SHP77 treated with DMSO at 0.1 percent for 48 hours (cell line): Measurements from ENCODE around the gene ZNF850.
A peak's percentile ranks its signal among the peaks of the same experiment; 100 is the strongest.

Source experiments
- DNase-seq: peaks from one replicate; lab custom pipeline; 2025; lab: John Stamatoyannopoulos, UW

ZNF850 gene

GRCh38 chr19:36688058-36688457, 84.5 kb downstream of the ZNF850 start:
- DNase-seq, result no peak

- DNase-seq, result peak; percentile 89
Measured at GRCh38 chr19:36687214-36688056, 85.2 kb downstream of the ZNF850 start, which contains the start of gene ZNF567. Gene ZNF567, plus strand, starts transcription at chr19:36687612. Its CDS starts 7,256 bp downstream, at chr19:36694868.

DNA sequence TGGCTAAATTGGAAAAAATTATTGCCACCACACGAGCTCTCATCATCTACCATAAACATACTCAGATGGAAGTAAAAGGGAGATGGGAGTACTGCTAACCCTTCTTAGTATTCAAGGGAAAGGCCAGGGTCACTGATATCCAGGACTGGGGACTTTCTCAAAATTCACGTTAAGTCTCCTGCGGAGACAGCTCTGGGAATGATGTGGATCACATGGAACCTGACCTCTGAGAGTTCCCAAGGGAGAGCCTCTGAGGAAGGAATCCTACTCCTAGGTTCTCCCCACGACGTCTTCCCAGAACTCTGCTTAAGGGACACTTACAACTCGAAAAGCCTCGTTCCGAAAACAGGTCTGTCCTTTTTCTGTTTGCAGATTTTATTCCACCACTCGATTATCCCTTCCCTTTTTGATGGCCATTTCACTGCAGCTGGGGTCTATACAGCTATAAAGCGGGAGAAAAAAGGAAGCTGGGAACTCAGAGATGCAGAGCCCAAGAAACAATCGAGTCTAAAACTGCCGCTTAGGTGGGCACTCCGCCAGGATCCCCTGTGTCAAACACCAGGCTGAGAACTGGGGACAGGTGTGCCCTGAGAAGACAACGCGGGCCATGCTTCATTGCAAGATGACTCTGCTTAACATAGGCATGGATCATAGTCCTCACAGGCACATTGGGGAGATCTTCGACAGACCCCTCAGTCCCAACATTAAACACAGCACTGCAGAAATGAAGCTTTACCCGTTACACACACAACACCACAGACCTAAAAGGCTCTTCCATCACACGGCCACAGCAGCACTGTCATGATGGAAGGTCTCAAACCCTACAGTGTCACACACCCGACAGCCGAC, 86.0 kb downstream of the ZNF850 start:
- DNase-seq, result no peak

DNA sequence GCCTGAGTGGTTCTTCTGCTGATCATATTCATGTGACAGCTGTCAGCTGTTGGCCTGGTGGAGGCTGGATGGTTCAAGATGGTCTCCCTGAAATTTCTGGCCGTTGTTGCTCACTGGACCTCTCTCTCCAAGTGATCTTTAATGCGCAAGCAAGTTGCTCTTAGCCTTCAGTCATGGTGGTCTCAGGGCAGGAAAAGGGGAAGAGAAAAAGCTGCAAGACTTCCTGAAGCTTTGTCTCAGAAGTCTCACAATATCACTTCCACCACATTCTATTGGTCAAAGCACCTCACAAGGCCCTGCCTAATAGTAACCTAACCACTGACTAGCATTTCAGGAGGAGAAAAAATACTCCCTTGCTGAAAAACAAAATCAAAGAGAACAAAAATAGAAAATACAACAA, 86.8 kb downstream of the ZNF850 start:
- no peak for DNase-seq

DNA sequence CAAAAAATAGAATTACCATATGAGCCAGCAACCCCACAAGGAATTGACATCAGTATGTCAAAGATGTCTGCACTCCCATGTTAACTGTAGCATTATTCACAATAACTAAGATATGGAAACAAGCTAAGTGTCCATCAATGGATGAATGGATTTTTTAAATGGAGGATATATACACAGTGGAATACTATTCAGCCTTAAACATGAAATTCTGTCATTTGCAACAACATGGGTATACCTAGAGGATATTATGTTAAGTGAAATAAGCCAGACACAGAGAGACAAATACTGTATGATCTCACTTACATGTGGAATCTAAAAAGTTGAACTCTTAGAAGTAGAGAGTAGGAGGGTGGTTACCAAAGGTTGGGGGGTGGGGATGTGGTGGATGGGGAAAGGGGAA, 93.2 kb downstream of the ZNF850 start:
- DNase-seq, result no peak

- DNase-seq, result no peak
Measured at GRCh38 chr19:36674201-36674600, 98.4 kb downstream of the ZNF850 start.

DNA sequence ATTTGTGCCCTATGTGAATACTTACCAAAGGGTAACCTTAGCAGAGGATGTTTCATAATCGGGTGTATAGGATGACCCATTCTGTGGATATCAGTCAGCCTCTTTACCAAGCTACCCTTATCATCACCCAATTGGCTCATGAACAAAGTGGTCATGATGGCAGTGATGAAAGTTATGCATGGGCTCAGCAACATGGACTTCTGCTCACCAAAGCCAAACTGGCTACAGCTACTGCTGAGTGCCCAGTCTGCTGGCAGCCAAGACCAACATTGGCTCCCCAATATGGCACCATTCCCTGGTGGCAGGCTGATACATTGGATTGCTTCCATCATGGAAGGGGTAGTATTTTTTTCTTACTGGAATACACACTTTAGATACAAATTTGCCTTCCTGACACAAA, 100.2 kb downstream of the ZNF850 start:
- no peak for DNase-seq

DNA sequence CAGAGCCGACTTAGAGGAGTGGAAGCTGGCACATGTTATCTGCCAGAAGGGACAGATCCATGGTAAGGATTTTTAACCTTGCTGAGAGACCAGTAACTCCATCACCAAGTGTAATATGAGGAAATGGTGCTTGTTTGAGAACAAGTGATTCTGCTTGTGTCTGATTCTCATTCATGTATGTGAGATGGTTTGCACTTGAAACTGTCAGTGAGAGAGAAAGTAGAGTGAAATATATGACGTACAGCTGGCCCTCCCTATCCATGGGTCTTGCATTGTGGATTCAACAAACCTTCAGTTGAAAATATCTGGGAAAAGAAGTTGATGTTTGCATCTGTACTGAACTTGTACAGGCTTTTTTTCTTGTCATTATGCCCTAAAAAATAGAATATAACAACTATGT, 104.0 kb downstream of the ZNF850 start:
- no peak for DNase-seq

GRCh38 chr19:36665832-36666231, 106.8 kb downstream of the ZNF850 start:
- DNase-seq, result no peak
